ENCODE measurements around the gene TLE2. TPM values are rescaled to one million over a fixed set of nuclear protein-coding genes. Genes with fewer than 3 reads are reported as not detected.
"Not testable (repeated sequence)": the region's sequence is repeated elsewhere in the genome, so short reads cannot be mapped to it uniquely, and the experiment has no call there.

TLE2 gene
- total RNA-seq, 1 donor from 2014 or later: 48.0 TPM

GRCh38 chr19:3041761-3042620 is 12.9 kb upstream of the TLE2 start:
- no peak for DNase-seq (ENCODE audit: low spot score)
- intact Hi-C loops (cut with DNase I): no loop called here

DNA sequence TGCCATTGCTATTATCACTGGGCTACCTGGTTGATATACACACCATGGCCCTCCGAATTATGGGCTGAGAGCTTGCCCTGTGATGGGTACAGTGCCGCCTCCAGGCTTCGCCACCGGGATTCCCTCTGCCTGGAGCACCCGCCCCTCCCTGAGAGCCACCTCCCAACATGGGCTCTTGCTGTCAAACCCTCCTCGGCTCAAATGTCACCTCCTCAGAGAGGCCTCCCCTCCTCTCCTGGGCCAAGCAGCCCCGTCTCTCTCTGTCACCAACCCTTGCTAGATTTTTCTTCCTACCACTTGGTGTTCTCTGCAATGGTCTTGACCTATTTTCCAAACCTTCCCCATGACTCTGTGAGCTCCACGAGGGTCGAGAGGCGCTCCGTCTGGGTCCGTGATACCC is 12.2 kb upstream of the TLE2 start:
- DNase-seq (ENCODE audit: low spot score): no peak
- intact Hi-C loops (cut with DNase I): no loop called here

DNA sequence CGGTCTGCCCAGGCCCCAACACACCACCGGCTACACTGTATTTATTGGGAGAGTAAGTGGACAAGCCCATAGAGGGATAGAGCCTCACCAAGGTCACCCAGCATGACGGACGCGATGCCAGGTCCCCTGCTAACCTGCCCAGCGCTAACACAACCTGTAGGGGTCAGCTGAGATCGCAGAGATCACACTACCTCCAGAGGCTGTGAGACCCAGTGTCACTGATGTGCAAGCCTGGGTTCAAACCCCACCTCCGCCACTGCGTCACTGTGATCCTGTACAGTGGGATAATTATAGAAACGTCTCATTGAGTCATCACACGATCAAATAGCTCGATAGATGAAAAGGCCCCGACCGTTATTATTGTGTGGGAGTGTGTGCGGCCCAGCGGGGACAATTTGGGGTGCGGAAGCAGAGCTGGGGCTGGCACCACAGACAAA is 10.6 kb upstream of the TLE2 start:
- no peak for DNase-seq (ENCODE audit: low spot score)
- intact Hi-C loops (cut with DNase I): no loop called here

GRCh38 chr19:3039125-3039524 is 10.0 kb upstream of the TLE2 start:
- intact Hi-C loops (cut with DNase I): no loop called here

GRCh38 chr19:3038214-3038613 is 9.1 kb upstream of the TLE2 start:
- DNase-seq (ENCODE audit: low spot score): no peak
- intact Hi-C loops (cut with DNase I): no loop called here

More at GRCh38 chr19:3039125-3039524, 10.0 kb upstream of the TLE2 start:
- no peak for DNase-seq (ENCODE audit: low spot score)

GRCh38 chr19:3036977-3037544 is 8.0 kb upstream of the TLE2 start:
- not testable (repeated sequence) for DNase-seq (ENCODE audit: low spot score)
- intact Hi-C loops (cut with DNase I): loop anchor here (1.0 to 2.0 kb wide), 2 partner anchors 24 to 61 kb away; no protein-coding TSS in a partner anchor

- DNase-seq (ENCODE audit: low spot score): peak; percentile 95
- intact Hi-C loops (cut with DNase I): loop anchor here (1.0 to 2.0 kb wide), 2 partner anchors 24 to 60 kb away; no protein-coding TSS in a partner anchor
Observed at GRCh38 chr19:3036119-3036976, 7.3 kb upstream of the TLE2 start.

DNA sequence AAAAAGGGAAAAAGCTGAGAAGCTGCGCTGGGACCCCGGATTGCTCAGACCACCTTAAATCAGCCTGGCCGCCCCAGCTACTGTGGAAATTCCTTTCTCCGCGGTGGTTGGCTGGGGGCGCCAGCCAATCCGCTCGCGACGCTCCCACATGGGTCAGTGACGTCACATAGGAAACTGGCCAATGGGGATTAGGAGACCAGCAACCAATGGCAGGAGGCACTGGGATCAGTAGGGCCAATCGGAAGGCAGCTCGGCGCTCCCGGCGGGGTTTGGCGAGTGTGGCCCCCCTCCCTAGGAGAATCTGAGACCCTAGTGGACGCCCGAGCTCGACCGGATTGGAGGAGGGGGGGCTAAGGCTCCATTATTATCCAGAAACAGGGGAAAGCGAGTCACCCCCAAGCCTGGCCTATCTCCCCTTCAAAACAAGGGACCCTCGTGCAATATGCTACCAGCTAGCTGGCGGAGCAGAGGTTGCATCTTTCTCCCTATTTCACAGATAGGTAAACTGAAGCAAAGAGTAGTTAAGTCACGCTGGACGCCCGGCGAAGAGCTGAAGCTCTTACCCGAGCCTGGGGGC is 6.5 kb upstream of the TLE2 start:
- intact Hi-C loops (cut with DNase I): loop anchor here (1.0 to 2.0 kb wide), 3 partner anchors 25 to 59 kb away; partner anchors contain the start of gene GNA11
- DNase-seq (ENCODE audit: low spot score): peak; percentile 97

DNA sequence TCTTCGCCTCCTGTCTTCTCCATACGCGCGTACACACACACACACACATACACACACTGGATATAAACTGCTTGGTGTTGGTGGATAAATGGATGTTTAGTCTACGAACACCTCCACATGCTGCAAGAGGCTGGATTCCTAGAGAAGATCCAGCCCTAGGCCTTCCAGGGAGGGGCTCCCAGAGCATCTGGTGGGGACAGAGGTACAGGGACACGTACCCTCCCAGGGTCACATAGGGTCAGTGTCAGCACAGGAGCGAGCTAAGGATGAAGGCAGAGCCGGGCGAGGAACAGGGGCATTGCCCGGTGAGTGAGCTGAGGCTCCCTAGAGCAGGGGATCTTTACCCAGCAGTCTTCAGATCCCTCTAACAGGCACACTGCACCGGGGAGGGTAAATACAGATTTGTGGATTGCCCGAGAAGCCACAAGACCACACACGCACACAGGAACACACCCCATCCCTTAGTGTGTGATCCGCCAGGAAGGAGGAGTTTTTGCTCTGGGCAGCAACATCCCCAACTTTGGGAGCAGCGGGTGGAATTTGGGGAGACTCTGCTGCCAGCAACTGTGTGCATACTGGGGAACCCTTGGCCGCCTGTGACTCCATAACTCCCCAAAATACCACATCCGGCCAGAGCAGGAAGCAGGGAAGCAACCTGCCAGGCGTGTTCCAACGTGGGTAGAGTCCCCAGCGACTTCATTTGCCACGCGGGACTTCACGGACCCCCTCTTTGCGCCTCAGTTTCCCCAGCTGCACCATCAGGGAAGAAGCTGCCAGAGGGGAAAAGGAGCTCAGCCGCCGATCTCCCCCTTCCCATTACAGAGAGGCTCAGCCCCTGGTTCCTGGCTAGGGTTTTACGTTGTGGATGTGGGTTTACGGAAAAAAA is 5.8 kb upstream of the TLE2 start:
- intact Hi-C loops (cut with DNase I): loop anchor here (2.0 kb wide), 1 partner anchor 60 kb away; the partner anchor contains the start of gene GNA11
- DNase-seq (ENCODE audit: low spot score): no peak

DNA sequence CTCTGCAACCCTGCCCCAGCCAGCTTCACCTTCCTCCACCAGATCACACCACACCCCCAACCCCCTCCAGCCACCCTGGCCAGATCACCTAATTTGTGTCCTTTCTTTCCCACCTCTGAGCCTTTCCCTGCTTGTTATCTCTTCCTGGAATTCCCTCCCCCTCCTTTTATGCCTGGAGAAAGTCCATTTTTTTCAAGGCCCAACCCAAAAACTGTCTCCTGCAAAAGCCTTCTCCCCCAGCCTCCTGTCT is 5.3 kb upstream of the TLE2 start:
- DNase-seq (ENCODE audit: low spot score): no peak
- intact Hi-C loops (cut with DNase I): loop anchor here (2.0 kb wide), 1 partner anchor 60 kb away; the partner anchor contains the start of gene GNA11

DNA sequence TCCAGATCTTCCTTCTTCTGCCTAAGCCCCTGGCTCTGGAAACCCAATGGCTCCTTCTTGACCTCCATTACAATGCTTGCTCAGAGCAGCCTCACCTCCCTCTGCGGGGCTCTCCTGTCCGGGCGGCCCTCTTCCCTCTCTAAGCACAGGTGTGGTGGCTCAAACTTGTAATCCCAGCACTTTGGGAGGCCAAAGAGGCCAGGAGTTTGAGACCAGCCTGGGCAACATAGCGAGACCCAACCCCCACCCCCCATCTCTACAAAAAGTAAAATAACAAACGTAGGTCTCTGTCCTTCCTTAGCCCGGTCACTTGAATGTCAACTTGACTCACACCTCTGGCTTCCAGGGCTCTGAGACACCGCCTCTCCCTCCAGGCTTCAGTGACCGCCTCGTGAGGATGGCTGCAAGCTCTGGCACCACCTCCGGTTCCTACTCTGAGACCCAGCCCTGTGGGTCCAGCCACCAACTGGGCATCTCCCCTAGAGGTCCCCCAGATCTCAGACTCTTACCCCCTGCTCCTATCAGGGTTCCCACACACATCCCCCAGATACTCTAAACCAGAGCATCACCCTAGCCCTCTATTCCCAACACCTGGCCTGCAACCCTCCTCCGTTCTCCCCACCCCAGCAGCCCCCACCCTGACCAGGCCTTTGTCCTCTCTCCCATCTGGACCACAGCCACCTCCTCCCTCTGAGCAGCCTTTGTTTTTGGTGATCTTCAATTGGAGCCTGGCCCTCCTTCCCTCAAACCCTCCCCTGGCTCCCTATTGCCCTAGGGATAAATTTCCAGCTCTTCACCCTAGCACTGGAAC is 4.7 kb upstream of the TLE2 start:
- intact Hi-C loops (cut with DNase I): loop anchor here (2.0 kb wide), 1 partner anchor 61 kb away; the partner anchor contains the start of gene GNA11

GRCh38 chr19:3031607-3031867 is 2.5 kb upstream of the TLE2 start:
- no peak for DNase-seq (ENCODE audit: low spot score)
- intact Hi-C loops (cut with DNase I): no loop called here

More for the DNA sequence above, 4.7 kb upstream of the TLE2 start:
- no peak for DNase-seq (ENCODE audit: low spot score)

GRCh38 chr19:3028305-3029064 is 595 bp downstream of the TLE2 start:
- intact Hi-C loops (cut with DNase I): loop anchor here (5.0 kb wide), 1 partner anchor 41 kb away; no protein-coding TSS in a partner anchor

DNA sequence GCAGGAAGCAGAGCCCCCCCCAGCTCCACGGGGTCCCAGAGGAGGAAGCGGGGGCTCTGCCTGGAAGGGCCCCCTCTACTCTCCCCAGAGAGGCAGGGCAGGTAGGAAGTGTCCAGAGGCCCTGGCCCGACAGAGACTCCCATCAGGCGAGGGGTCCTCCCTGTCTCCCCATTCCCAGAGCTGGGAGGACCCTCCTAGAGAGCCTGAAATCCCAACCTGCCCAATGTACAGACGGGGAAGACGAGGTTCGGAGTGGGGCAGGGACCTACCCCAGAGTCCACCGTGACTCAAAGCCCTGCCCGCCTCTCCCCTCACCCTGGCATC is 1.1 kb downstream of the TLE2 start:
- intact Hi-C loops (cut with DNase I): loop anchor here (5.0 kb wide), 1 partner anchor 41 kb away; no protein-coding TSS in a partner anchor

More at GRCh38 chr19:3028305-3029064, 595 bp downstream of the TLE2 start:
- DNase-seq (ENCODE audit: low spot score): no peak

GRCh38 chr19:3027292-3027691 is 1.8 kb downstream of the TLE2 start:
- intact Hi-C loops (cut with DNase I): loop anchor here (5.0 kb wide), 1 partner anchor 40 kb away; no protein-coding TSS in a partner anchor
- no peak for DNase-seq (ENCODE audit: low spot score)

More for the DNA sequence above, 1.1 kb downstream of the TLE2 start:
- DNase-seq (ENCODE audit: low spot score): no peak

DNA sequence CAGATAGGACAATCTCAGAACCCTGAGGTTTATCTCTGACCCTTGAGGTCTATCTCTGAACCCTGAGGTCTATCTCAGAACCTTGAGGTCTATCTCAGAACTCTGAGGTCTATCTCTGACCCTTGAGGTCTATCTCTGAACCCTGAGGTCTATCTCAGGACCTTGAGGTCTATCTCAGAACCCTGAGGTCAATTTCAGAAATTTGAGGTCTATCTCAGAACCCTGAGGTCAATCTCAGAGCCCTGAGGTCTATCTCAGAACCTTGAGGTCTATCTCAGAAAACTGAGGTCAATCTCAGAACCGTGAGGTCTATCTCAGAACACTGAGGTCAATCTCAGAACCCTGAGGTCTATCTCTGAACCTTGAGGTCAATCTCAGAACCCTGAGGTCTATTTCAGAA is 2.3 kb downstream of the TLE2 start:
- DNase-seq (ENCODE audit: low spot score): no peak
- intact Hi-C loops (cut with DNase I): loop anchor here (5.0 kb wide), 1 partner anchor 39 kb away; no protein-coding TSS in a partner anchor

- intact Hi-C loops (cut with DNase I): loop anchor here (5.0 kb wide), 1 partner anchor 38 kb away; no protein-coding TSS in a partner anchor
- no peak for DNase-seq (ENCODE audit: low spot score)
Observed at GRCh38 chr19:3025549-3025886, 3.6 kb downstream of the TLE2 start.
